ENCODE results near the gene SLC25A39.

The SLC25A39 gene

DNA sequence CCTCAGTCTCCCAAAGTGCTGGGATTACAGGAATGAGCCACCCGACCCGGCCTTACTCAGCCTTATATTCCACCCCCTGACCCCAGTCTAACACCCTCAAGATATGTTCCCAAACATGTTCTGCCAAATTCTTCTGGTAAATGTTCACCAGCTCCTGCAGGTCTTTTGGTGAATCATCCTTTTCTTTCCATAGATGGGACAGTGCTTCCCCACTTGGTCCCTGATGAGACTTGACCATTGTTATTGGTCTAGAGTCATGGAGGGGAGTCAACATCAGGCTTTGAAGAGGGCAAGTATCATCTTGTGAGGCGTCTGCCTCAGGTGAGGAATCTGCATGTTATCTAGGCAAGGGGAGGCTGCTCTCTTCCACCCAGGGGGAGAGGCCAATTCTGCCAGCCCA lies 26.6 kb downstream of the SLC25A39 start:
- no peak for DNase-seq (ENCODE audit: low spot score)
- TF ChIP-seq CTCF (IDR thresholded peaks at IDR 0.05; ENCODE audit: extremely low read depth, insufficient read depth, missing control alignments) = no peak
- in situ Hi-C loops (cut with MboI; ENCODE audit: low pct_unique_long_range_greater_than_20kb, low sequenced_read_pairs, unreplicated experiment) = no loop called here

DNA sequence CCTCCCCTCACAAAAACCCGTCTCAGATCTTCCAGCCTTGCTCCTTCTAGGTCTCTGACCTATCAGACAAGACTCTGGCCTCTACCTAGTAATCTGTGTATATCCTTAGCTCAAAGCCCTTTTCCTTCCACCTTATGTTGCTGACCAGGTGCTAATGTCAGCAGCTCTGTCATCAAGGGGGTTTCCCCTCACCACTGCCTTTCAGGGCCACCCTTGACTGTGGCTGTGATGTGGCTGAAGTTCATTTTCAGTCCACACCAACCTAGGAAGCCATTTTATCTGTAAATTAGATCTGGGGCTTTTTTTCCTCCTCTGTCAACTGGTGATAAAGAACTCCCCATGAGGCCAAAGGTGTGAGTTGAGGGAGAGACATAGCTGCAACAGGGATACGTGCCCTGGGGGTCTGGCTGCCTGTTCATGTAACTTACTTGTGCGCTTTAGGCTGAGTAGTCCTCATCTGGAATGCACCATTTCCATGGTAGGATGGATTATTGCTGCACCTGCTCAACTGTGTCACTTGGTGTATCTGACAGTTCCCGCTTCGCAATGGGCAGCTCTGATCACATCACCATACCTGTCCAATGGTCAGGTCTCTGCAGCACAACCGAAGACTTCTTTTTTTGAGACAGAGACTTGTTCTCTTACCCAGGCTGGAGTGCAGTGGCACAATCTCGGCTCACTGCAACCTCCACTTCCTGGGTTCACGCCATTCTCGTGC lies 31.0 kb downstream of the SLC25A39 start:
- in situ Hi-C loops (cut with MboI; ENCODE audit: low pct_unique_long_range_greater_than_20kb, low sequenced_read_pairs, unreplicated experiment) = no loop called here
- DNase-seq (ENCODE audit: low spot score) = peak; percentile 39
- TF ChIP-seq CTCF (IDR thresholded peaks at IDR 0.05; ENCODE audit: extremely low read depth, insufficient read depth, missing control alignments) = no peak

DNA sequence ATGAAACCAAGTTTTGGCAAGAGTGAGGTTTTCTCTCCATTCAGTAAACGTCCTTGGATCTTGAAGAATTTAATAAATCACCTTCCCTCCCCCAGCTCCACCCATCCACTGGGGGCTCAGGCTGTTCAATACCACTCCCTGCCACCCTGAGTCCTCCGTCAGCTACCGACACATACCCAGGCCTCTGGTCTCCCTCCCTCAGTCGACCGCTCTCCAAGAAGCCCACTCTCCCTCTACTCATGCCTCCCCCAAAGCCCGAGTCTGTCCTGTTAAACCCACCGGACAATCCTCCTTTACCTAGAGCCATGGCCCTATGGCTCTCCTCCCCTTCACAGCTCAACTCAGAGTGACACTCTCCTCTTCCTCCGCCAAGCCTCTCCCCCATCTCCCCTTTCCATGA lies 37.0 kb downstream of the SLC25A39 start:
- in situ Hi-C loops (cut with MboI; ENCODE audit: low pct_unique_long_range_greater_than_20kb, low sequenced_read_pairs, unreplicated experiment) = no loop called here
- DNase-seq (ENCODE audit: low spot score) = no peak
- TF ChIP-seq CTCF (IDR thresholded peaks at IDR 0.05; ENCODE audit: extremely low read depth, insufficient read depth, missing control alignments) = no peak

DNA sequence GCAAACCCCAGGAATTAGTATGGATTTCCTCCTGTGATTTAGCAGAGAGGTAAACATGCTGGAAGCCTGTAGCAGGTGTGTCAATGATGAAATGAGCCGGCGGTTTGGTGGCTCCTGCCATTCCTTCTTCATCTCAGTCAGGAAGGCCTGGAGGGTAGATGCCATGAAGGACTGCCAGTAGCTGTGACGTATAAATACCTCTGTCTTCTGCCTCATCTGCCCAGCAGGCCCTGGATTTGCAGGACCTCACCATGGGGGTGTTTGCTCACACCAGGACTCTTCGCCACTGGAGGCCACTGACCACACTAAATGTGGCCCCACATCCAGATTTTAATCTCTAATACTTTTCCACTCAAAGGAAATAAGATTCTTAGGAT lies 40.6 kb downstream of the SLC25A39 start:
- DNase-seq (ENCODE audit: low spot score) = no peak
- in situ Hi-C loops (cut with MboI; ENCODE audit: low pct_unique_long_range_greater_than_20kb, low sequenced_read_pairs, unreplicated experiment) = no loop called here
- TF ChIP-seq CTCF (IDR thresholded peaks at IDR 0.05; ENCODE audit: extremely low read depth, insufficient read depth, missing control alignments) = no peak

GRCh38 chr17:44283344-44284023 lies 41.1 kb downstream of the SLC25A39 start:
- no peak for DNase-seq (ENCODE audit: low spot score)
- TF ChIP-seq CTCF (IDR thresholded peaks at IDR 0.05; ENCODE audit: extremely low read depth, insufficient read depth, missing control alignments) = no peak
- in situ Hi-C loops (cut with MboI; ENCODE audit: low pct_unique_long_range_greater_than_20kb, low sequenced_read_pairs, unreplicated experiment) = no loop called here

DNA sequence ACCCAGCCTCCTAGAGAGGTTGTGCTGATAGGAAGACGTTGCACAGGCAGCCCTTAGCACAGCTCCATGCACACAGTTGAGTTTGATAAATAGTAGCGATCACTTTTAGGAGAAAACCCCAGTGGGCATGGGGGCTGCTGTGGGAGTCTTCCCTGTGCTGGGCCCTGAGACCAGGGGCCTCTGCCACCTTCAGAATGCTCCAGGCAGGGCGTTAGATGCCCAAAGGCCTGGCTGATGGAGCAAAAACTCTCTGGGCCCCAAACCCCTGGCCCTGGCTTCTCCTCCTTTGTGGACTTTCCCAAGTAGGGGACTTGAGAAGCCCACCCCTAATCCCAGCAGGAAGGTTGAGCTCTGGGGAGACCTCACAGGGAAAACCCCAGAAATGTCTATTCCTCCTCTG lies 42.4 kb downstream of the SLC25A39 start:
- no peak for TF ChIP-seq CTCF (IDR thresholded peaks at IDR 0.05; ENCODE audit: extremely low read depth, insufficient read depth, missing control alignments)
- in situ Hi-C loops (cut with MboI; ENCODE audit: low pct_unique_long_range_greater_than_20kb, low sequenced_read_pairs, unreplicated experiment) = no loop called here
- no peak for DNase-seq (ENCODE audit: low spot score)
